HS-5 (cell line): ENCODE results near the gene C10orf67.
"Not testable (repeated sequence)": the region's sequence is repeated elsewhere in the genome, so short reads cannot be mapped to it uniquely, and the experiment has no call there.

Experiments used
- DNase-seq: peaks from one replicate; pipeline ENCODE4 v3.0.0-alpha.2; 2012; ENCODE audit warnings: low read depth

The C10orf67 gene

DNA sequence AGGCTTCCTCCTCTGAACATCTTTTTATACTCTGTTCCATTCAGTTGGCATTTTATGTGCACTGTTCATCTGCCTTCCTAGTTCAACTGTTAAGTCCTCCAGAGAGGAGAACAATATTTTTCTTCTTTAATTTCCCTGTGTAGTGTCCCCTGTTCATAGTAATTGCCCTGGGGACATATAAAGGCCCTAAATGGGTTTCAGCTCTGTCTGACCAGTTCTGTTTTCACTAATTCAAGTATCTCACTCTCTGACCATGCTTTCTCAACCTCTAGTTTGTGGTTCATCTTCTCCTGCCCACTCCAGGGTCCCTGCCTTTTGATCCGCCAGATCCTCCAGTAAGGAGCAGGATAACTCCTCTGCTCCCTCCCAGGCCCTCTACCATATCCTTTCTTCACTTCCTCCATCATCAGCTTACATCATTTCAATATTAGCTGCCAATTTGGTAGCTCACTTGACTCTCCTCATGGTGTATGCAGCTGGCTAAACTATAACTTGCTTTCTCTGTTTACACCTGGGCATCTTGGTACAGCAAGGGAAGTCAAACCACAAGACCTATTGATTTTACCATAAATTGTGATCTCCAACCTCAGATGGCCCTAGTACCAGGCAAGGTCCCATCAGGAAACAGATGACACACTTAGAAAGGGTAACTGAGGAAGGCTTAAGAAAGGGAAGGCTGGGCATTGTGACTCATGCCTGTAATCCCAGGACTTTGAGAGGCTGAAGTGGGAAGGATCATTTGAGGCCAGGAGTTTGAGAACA lies 17.7 kb upstream of the C10orf67 start:
- no peak for DNase-seq

DNA sequence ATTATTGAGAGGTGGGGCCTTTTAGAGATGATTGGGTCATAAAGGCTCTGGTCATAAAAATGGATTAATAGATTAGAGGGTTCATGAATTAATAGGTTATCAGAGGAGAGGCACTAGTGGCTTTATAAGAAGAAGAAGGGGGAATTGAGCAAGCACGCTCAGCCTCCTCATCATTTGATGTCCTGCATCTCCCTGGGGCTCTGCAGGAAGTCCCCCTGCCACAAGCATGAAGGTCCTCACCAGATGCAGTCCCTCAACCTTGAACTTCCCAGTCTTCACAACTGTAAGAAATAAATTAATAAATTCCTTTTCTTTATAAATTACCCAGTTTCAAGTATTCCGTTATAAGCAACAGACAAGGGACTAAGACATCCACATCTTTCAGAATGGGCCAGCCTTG lies 17.1 kb upstream of the C10orf67 start:
- DNase-seq = no peak

DNA sequence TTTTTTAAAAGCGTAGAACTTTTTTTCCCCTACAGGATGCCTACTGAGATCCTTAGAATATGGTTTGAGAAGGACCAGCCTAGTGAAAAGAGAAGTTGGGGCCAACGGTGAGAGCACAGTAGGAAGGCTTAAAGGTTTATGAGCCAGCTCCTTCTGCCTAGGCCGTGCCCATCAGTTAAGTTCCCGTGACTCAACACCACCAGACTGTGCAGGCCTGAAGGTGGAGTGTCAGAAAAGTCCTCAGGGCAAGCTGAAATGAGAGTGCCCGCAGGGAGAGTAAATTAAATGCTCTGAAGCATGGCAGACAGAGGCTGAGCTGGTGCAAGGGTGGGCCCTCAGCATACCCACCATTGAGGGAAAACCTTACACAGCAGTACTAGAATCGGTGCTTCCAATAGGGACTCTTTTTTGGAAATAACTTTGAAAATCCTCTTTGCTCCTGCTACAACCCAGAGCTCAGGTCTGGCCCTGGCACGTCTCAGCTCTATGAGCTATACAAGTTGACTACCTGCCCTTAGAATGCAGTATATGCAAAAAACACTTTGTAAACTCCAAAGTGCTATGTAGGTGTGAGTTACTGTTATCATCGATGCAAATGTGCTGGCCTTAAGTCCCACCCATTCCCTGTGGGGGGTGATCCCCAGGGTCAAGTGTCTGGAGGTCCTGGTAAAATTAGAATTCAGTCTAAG lies 15.2 kb upstream of the C10orf67 start:
- DNase-seq = no peak

DNA sequence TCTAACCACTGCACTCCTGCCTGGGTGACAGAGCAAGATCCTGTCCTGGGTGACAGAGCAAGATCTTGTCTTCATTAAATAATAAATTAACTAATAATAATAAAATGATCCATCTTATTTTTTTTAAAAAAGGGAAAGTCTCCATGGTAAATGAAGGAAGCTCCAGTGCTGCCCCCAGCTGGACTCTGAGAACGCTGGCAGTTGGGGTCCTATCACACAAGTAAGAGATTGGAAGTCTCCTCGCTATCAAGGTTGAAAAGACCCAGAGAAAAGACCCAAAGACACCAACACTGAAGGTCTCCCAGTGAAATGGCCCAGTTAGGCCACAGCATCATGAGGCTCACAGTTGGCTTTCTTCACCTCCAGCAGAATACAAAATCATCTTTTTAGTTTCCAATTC lies 13.8 kb upstream of the C10orf67 start:
- no peak for DNase-seq

DNA sequence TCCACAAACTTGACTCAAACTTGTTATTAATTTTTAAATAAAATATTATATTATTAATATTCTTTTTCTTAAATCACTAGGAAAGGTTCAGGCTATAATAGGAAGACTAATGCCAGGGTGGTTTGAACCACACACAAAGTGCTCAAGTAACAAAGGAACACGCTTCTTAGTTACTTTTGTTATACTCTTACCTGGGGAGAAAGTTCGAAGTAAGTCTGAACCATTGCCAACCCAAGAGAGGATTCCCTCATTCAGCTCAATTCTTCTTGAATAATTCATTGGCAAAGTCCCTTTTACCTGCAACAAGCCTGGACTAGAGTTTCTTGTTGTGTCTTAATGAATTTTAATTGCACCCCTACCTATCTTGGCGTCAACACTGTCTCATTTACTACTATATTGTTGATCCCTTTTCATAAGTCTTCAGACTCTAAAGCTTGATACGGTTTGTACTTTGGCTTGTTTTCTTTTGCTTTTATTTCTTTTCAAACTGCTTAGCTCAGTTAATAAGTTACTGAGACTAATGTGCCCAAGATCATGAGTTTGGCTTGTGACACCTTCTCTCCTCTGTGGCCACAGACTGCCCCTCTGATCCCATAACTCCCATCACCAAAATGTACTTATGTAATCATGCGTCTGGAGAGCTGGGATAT lies 10.2 kb upstream of the C10orf67 start:
- no peak for DNase-seq

DNA sequence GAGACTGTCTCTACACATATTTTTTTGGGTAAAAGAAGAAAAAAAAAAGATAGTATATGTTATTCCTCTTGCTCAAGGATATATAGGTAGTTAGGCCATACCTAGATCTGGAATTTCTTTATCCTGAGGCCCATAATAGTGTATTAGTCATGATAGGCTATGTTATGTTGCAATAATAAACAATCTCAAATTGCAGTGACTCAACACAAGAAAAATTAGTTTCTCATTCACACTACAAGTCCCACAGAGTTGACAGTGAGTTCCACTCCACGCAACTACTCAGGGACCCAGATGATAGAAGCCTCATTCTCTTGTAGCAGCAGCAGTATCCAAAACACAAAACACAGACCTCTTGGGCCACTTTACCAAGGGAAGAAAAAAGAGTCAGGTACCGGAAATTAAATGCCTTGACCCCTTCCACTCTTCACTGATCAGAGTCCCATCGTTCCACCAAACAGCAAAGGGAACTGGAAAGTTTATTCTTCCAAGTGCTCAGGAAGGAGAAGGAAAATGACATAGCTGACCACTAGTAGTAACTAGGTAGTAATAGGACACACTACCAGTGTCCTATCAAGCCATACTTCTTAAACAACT lies 7.4 kb upstream of the C10orf67 start:
- no peak for DNase-seq

DNA sequence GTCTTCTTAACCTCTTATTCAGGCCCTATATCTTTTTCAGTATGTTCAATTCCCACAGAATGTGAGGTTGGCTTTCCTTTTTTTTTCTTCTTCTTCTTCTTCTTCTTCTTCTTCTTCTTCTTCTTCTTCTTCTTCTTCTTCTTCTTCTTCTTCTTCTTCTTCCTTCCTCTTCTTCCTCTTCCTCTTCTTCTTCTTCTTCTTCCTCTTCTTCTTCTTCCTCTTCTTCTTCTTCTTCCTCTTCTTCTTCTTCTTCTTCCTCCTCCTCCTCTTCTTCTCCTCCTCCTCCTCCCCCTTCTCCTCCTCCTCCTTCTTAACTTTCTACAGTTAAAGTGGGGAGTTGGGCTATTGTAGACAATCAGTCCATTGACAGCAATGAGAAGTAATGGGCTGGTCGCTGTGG lies 6.1 kb upstream of the C10orf67 start:
- DNase-seq = not testable (repeated sequence)

DNA sequence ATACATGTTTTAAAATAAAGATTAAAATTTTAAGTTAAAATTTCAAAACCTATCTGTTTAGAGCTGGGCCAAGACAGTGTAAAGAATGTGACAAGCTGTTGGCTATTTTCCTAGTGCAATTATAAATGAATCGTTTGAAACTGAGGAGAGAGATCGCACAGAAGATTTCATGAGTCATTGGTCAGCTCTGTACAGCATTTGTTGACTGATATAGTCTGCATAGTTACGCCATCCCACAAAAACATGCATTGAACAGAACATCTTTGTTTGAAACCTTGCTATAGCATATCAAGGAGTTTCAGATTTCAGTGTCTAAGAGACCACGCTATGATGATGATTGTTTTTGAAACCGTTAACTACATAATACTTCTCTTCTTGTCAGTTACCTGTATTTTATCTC lies 1.3 kb upstream of the C10orf67 start:
- DNase-seq = peak; percentile 46

DNA sequence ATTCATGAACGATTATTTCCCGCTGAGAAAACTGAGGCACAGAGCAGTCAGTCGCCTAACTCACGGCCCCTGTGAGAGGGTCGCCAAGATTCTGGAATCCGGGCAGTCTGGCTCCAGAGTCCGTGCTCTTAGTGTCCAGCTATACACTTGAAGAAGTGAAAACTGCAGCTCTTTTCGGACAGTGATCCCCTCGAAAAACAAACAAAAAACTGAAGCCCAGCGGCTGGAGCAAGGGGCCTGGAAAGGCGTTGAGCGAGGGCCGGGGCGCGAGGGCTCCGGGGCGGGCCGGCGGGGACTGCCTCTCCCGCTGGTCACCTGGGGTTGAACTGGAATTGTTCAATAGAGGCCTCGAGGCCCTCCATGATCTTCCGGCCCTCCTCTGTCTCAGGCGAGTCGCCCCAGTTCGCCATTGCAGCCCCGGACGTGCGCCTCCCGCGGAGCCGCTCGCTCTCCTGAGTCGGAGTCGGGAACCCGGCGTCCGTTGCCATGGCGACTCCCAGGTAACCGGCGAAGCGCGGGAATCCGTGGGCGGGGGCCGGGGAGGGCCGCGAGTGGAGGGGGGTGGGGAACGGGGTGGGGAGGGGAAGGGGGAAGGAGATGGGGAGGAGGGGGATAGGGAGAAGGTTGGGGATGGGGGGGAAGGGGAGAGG lies 881 bp downstream of the C10orf67 start:
- no peak for DNase-seq

DNA sequence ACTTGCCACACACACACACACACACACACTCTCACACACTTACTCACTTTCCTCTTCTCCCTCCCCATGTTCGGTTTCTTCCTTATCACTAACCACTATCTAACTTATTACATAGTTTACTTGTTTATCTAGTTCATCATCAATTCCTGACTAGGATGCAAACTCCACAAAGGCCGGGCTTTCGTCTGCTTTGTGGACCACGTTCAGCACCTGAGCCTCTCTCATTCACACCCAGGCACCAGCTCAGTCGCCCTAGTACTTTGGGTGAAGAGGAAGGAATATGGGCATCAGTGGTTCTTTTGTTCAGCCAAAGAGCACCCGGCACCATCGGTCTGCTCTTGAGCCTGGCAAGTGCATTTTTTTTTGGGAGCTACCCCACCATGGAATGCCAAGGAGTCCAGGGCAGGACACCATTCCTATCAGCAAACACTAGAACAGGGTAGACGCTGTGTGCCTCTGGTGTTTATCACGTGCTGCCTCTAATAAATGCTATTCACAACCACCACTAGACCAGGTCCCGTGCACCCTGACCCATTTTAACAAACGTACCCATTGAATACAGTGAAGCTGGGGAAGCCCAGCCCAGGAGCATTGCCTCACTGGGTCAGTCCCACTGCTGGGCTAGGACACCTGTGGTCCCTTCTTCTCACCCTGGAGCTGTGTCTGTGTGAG lies 2.2 kb downstream of the C10orf67 start:
- DNase-seq = no peak

DNA sequence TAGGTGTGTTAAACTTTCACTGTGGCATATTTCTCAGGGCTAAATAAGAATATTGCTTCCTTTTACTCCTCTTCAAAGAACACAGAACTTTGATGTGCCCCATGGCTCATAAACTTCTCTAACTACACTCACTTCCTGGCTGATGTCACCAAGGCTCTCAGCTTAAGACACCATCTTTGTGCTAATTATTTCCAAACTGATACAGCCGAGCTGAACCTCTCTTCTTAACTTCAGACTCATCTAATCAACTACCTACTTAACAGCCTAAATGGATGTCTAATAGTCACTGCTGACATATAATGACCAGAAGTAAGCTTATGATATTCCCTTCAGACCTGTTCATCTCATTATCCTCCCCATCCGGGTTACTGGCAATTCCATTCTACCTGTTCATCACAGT lies 3.6 kb downstream of the C10orf67 start:
- DNase-seq = no peak

DNA sequence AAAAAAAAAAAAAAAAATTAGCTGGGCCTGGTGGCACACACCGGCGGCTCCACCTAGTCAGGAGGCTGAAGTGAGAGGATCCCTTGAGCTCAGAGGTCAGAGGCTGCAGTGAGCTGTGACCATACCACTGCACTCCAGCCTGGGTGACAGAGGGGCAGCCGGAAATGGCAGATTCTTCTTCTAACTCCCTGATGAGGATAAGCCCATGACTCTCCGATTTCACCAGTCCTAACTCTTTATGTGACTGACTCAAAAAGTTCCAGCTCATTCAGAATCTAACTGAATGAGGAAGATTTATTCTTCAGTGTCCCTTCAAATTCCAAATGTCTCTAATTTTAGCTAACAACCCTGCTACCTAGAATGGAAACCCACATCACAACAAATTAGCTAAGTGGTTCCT lies 4.2 kb downstream of the C10orf67 start:
- DNase-seq = no peak

DNA sequence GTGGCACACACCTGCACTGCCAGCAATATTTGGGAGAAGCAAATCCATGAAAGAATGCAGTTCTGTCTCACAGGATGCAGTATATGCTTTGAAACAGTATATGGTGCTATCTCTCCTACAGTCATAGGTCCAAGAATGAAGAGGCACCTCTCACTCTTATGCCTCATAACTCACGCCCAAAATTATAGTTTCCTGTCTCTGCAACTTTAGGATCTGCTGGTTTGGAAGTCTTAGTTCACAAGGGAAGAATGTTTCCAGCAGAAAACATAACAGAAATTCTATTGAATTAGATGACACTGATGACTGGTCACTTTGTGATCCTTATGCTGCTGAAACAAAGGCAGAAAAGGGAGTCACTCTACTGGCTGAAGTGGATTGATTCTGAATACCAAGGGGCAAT lies 5.7 kb downstream of the C10orf67 start:
- no peak for DNase-seq

DNA sequence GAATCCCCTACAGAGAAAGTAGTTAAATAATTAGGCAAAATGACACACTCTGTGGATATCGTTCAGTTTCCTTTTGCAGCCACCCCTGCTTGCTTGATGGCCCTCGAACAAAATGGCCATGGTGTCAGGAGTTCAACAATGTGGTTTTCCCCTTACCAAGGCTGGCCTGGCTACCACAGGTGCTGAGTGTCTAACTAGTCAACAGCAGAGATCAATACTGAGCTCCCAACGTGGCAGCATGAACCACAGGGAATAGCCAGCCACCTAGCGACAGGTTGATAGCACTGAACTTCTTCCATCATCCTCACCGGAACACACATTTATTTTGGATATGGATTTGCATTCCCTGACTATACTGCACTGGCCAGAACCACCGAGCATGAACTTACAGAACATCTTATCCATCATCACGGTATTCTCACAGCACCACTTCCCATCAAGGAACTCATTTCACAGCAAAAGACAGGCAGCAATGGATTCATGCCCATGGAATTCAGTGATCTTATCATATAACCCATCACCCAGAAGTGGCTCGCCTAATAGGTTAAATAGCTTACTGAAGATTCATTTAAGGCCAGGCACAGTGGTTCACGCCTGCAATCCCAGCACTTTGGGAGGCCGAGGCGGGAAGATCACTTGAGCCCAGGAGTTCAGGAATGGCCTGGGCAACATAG lies 6.3 kb downstream of the C10orf67 start:
- no peak for DNase-seq

DNA sequence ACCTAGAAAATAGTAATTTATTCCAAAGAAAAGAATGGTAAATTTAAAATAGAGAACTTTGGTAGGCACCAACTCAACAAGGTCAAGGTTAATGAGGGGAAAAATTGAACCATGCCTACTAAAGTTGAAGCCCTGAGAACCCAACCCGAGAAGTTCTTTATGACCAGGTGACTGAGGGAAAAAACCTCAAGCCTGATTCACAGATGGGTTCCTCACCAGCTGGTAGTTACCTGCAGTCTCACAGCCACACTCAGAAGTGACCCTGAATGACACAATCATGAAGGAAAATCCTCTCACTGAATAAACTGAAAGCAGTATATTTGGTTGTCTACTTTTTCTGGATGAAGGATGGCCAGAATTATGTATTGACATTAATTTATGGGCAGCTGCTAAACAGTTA lies 7.0 kb downstream of the C10orf67 start:
- DNase-seq = no peak

DNA sequence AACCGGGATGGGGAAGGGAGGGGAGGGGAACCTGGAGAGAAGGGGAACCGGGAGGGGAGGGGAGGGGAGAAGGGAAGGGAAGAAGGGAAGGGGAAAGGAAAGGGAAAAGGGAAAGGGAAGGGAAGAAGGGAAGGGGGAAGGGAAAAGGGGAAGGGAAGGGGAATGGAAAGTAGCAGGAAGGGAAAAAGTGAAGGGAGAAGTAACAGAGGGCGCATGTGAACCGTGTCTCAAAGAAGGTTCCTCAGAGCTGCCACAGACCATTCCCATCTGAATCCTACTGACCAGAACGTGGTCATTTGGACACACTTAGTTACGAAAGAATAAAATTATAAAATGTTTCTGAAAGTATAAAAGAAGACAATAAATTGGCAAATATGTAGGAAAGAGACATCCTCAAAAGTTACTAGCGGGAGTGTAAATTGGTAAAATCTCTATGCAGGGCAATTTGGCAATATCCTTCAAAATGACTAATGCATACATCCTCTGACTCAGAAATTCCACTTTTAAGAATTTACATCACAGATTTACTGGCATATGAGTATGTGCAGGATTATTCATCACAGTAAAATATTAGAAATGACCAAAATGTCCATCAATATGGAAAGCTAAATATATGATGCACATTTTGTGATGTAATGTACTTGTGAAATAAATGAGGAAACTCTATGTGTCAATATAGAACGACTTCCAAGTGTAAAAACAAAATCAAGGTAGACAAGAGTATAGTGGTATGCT lies 12.9 kb downstream of the C10orf67 start:
- DNase-seq = peak; percentile 74

DNA sequence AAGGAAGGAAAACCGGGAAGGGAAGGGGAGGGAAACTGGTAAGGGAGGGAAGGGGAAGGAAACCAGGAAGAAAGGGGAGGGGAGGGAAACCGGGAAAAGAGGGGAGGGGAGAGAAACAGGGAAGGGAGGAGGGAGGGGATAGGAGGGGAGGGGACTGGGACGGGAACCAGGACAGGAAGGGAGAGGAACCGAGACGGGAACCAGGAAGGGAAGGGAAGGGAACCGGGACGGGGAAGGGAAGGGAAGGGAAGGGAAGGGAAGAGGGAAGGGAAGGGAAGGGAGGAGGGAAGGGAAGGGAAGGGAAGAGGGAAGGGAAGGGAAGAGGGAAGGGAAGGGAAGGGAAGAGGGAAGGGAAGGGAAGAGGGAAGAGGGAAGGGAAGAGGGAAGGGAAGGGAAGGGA lies 13.6 kb downstream of the C10orf67 start:
- no peak for DNase-seq

DNA sequence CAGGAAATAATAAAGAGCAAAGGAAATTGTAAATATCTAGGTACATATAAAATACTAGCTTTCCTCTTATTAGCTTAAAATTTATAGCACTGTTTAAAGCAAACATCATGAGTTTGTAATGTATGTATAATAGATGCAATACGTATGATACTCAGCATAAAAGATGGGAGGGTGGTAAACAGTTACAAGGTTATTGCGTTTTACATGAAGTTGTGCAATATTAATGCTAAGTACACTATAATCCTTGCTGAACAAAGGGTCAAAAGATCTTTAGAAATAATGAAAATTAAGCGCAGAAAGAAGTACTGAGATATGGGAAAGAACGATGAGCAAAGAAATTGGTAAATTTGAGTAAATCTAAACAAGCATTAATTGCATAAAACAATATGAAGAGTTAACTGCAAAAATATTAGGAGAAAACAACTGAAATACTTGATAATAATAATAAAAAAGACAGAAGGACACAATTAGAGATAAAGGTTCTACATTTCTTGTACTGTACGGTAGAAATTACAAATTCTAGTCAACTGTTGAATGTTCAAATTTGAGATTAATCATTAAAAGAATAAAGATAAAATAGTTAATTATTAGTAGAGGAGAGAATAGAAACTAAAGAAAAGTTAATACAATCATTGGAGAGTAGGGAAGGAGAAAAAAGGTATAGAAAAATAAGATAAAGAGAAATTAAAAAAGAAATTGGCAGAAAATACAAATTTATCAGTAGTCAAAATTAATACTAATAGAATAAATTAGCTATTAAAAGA lies 17.9 kb downstream of the C10orf67 start:
- no peak for DNase-seq

DNA sequence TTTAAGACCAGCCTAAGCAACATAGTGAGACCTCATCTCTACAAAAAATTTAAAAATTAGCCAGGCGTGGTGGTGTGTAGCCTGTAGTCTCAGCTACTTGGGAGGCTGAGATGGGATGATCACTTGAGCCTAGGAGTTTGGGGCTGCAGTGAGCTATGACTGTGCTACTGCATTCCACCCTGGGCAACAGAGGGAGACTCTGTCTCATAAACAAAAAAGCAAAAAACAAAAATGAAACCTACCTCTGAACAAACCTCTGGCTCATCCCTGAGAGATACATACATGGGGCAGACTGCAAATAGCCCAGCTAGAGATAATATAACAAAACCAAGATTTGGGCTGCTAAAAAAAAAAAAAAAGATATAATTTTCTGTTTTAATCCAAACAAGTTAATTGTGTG lies 19.5 kb downstream of the C10orf67 start:
- no peak for DNase-seq

DNA sequence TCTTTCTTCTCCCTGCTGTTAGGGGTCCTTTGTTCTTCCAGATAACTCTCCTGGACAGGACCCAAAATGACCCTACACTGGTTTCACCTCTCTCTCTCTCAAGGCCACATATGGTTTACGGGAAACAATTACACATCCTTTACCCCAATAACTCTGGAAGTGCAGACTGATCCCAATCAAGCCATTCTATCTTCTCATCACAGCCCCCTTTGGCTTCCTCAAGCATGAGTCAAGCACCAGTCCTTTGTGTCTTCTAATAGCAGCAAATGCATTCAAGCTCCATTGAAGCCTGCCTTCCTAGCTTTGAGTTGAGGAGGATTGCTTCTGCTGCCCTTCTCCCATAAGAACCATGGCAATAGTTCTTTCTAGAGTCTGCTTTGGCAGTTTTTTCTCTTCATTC lies 20.2 kb downstream of the C10orf67 start:
- no peak for DNase-seq
